GM12878 (cell line): Measurements from ENCODE around the gene NCAPH2. TPM values are rescaled to one million over a fixed set of nuclear protein-coding genes. Genes with fewer than 3 reads are reported as not detected.

Source experiments
- ATF7 ChIP-seq: fragments of 450-650 bp; IDR thresholded peaks from 2 replicates; pipeline ENCODE4 v1.6.1; 2016; ENCODE audit warnings: low read depth, mild to moderate bottlenecking
- BCL11A ChIP-seq: IDR thresholded peaks from 2 replicates; pipeline ENCODE4 v1.6.1; 2011; ENCODE audit warnings: low read depth, low read length
- BHLHE40 ChIP-seq, 2 experiments: fragments of 450-650 bp in 1 of 2; IDR thresholded peaks; 2 replicates each; pipeline ENCODE4 v1.6.1; 2011 to 2017; ENCODE audit warnings: low read depth in 2 of 2, borderline replicate concordance in 1 of 2, improper control_type of control experiment in 1 of 2, low read length in 1 of 2, mild to moderate bottlenecking in 1 of 2
- CHD2 ChIP-seq: IDR thresholded peaks from 2 replicates; pipeline ENCODE4 v1.6.1; 2011; ENCODE audit warnings: low read depth, low read length, improper control_type of control experiment, borderline replicate concordance
- ETV6 ChIP-seq, 2 experiments: fragments of 450-650 bp in 1 of 2; IDR thresholded peaks in 1 of 2; conservative IDR thresholded peaks in 1 of 2; 2 replicates each; pipeline ENCODE4 v1.6.1; 2014; ENCODE audit warnings: antibody characterized with exemption in 1 of 2, borderline replicate concordance in 1 of 2, low read depth in 1 of 2, mild to moderate bottlenecking in 1 of 2, moderate library complexity in 1 of 2
- FOS ChIP-seq: IDR thresholded peaks from 3 replicates; pipeline ENCODE4 v1.6.1; 2011; ENCODE audit warnings: borderline replicate concordance; ENCODE audit not compliant: insufficient read length; ENCODE audit errors: extremely low read depth
- HCFC1 ChIP-seq: fragments of 150-350 bp; IDR thresholded peaks from 2 replicates; pipeline ENCODE4 v1.6.1; 2014; ENCODE audit warnings: low read length
- HDAC6 ChIP-seq: fragments of 200-600 bp; sonication (generic); IDR thresholded peaks from one replicate; pipeline ENCODE4 v1.8.0; 2017; ENCODE audit warnings: antibody characterized with exemption; ENCODE audit not compliant: unreplicated experiment
- IRF3 ChIP-seq: fragments of 450-650 bp; IDR thresholded peaks from 2 replicates; pipeline ENCODE4 v1.6.1; 2014; ENCODE audit warnings: mild to moderate bottlenecking
- MEF2B ChIP-seq: fragments of 450-650 bp; IDR thresholded peaks from 2 replicates; pipeline ENCODE4 v1.6.1; 2018; ENCODE audit warnings: mild to moderate bottlenecking, moderate library complexity; ENCODE audit not compliant: partially characterized antibody, poor library complexity, severe bottlenecking
- MLLT1 ChIP-seq: fragments of 450-650 bp; IDR thresholded peaks from 2 replicates; pipeline ENCODE4 v1.6.1; 2016; ENCODE audit warnings: mild to moderate bottlenecking
- NFYA ChIP-seq: IDR thresholded peaks from 2 replicates; pipeline ENCODE4 v1.6.1; 2011; ENCODE audit warnings: low read depth, mild to moderate bottlenecking, low read length, improper control_type of control experiment, borderline replicate concordance
- PAX5 ChIP-seq: IDR thresholded peaks from 2 replicates; pipeline ENCODE4 v1.6.1; 2011; ENCODE audit warnings: low read depth, low read length, borderline replicate concordance
- POLR2AphosphoS2 ChIP-seq: IDR thresholded peaks from 2 replicates; pipeline ENCODE4 v1.6.1; 2011; ENCODE audit warnings: low read depth, mild to moderate bottlenecking, low read length, improper control_type of control experiment, moderate library complexity
- POLR2AphosphoS5 ChIP-seq: IDR thresholded peaks from 2 replicates; pipeline ENCODE4 v1.6.1; 2011; ENCODE audit warnings: mild to moderate bottlenecking, low read length, inconsistent platforms
- RCOR1 ChIP-seq: conservative IDR thresholded peaks from 2 replicates; pipeline ENCODE4 v1.6.1; 2012; ENCODE audit warnings: low read depth, low read length, improper control_type of control experiment
- SIX5 ChIP-seq: IDR thresholded peaks from 2 replicates; pipeline ENCODE4 v1.6.1; 2011; ENCODE audit warnings: mild to moderate bottlenecking, low read depth, low read length, moderate library complexity; ENCODE audit not compliant: severe bottlenecking
- SMARCA5 ChIP-seq: fragments of 450-650 bp; IDR thresholded peaks from 2 replicates; pipeline ENCODE4 v1.6.1; 2017; ENCODE audit warnings: mild to moderate bottlenecking
- SPI1 ChIP-seq: IDR thresholded peaks from 2 replicates; pipeline ENCODE4 v1.6.1; 2011; ENCODE audit warnings: low read depth, mild to moderate bottlenecking, low read length, moderate library complexity, borderline replicate concordance; ENCODE audit not compliant: insufficient read depth
- SRF ChIP-seq, 2 experiments: IDR thresholded peaks; 2 replicates each; pipeline ENCODE4 v1.6.1; 2011; ENCODE audit warnings: low read depth in 2 of 2, low read length in 2 of 2, mild to moderate bottlenecking in 1 of 2, moderate library complexity in 1 of 2
- SUPT20H ChIP-seq: IDR thresholded peaks from 2 replicates; pipeline ENCODE4 v1.6.1; 2011; ENCODE audit warnings: low read depth, mild to moderate bottlenecking, low read length, moderate library complexity, borderline replicate concordance; ENCODE audit not compliant: control insufficient read depth
- SUZ12 ChIP-seq: fragments of 200-600 bp; sonication (generic); IDR thresholded peaks from one replicate; pipeline ENCODE4 v1.6.1; 2018; ENCODE audit warnings: antibody characterized with exemption, mild to moderate bottlenecking; ENCODE audit not compliant: unreplicated experiment
- TBL1XR1 ChIP-seq: IDR thresholded peaks from 2 replicates; pipeline ENCODE4 v1.6.1; 2012; ENCODE audit warnings: low read depth, low read length, improper control_type of control experiment
- WRNIP1 ChIP-seq: IDR thresholded peaks from 2 replicates; pipeline ENCODE4 v1.6.1; 2011; ENCODE audit warnings: low read depth, low read length, improper control_type of control experiment, borderline replicate concordance
- ZBTB33 ChIP-seq: fragments of 450-650 bp; IDR thresholded peaks from 2 replicates; pipeline ENCODE4 v1.6.1; 2017; ENCODE audit warnings: mild to moderate bottlenecking
- ZNF24 ChIP-seq: fragments of 450-650 bp; IDR thresholded peaks from 2 replicates; pipeline ENCODE4 v1.6.1; 2017; ENCODE audit warnings: antibody characterized with exemption, mild to moderate bottlenecking
- polyA plus RNA-seq, 11 experiments: library from polyadenylated mRNA; depleted of rRNA in 4 of 11; unstranded in 6 of 11; stranded (reverse) in 5 of 11; fragments of >200 nt; fragmentation: Nextera tagmentation in 4 of 11; fragmentation: Illumina TruSeq in 1 of 11; extraction: Ambion mirVana in 4 of 11; extraction: Trizol in 1 of 11; gene quantifications; 1 replicate in 1 of 11; 2 replicates in 10 of 11; pipeline versions ENCODE4 v1.2.1 to v1.2.3, GENCODE V29; 2011 to 2016; ENCODE audit warnings: inconsistent platforms in 2 of 11, missing spikeins in 2 of 11, low read depth in 1 of 11
- total RNA-seq, 4 experiments: library from RNA; depleted of rRNA in 3 of 4; stranded (reverse); fragments of >200 nt in 3 of 4; fragmentation: Illumina TruSeq in 1 of 4; extraction: Trizol in 1 of 4; gene quantifications; 2 replicates each; pipeline versions ENCODE4 v1.2.1 to v1.2.3, GENCODE V29; 2013 to 2021

Gene NCAPH2
- total and polyA plus RNA-seq, 10 of the 15 experiments (the other 5 are each of a cell fraction or from before 2014, with no cell fraction given) = 5.0 to 110 (median 59.9) TPM

- TF ChIP-seq BHLHE40 (IDR thresholded peaks at IDR 0.05; ENCODE audit: borderline replicate concordance in 1 of 2, low read depth in 2 of 2, low read length in 1 of 2) (peak; percentile 25 to 30; a peak in 1 of 4 replicates), MLLT1 (no peak), IRF3 (no peak), ZBTB33 (no peak), SRF (IDR thresholded peaks at IDR 0.05; ENCODE audit: low read depth in 2 of 2, low read length in 2 of 2) (peak in 1 of 2 experiments; percentile 85; a peak in 2 of 4 replicates), ETV6 (conservative IDR thresholded peaks at IDR 0.05 in 1 of 2, IDR thresholded peaks at IDR 0.05 in 1 of 2; ENCODE audit: borderline replicate concordance in 1 of 2, low read depth in 1 of 2) (no peak), SPI1 (no peak), SUZ12 (no peak), ATF7 (peak; percentile 95), SIX5 (peak; percentile 29), PAX5 (peak; percentile 34; the same call in 1 of the 2 replicates), POLR2AphosphoS2 (peak; percentile 79; the same call in 1 of the 2 replicates), CHD2 (peak; percentile 69; the same call in 1 of the 2 replicates), SUPT20H (no peak), HCFC1 (peak; percentile 71), MEF2B (peak; percentile 22), RCOR1 (no peak), NFYA (no peak), ZNF24 (no peak; the same call in 1 of the 2 replicates), WRNIP1 (no peak), BCL11A (peak; percentile 47; the same call in 1 of the 2 replicates), TBL1XR1 (peak; percentile 40; the same call in 1 of the 2 replicates), SMARCA5 (no peak), HDAC6 (no peak), POLR2AphosphoS5 (peak; percentile 74), FOS (no peak)
These were observed at the start of gene NCAPH2 (continued) for GRCh38 chr22:50507991-50508884.
